A673 (cell line): ENCODE data around the gene SMOC2.
A peak's percentile ranks its signal among the peaks of the same experiment; 100 is the strongest.

Source experiments
- EZH2 ChIP-seq: fragments of 200-600 bp; sonication (generic); IDR thresholded peaks from 2 replicates; pipeline ENCODE4 v1.6.1; 2017; ENCODE audit warnings: borderline replicate concordance, low read depth, mild to moderate bottlenecking, mixed read lengths, antibody characterized with exemption, low read length; ENCODE audit not compliant: poor library complexity, severe bottlenecking
- TF ChIP-seq, protein P1 (sequence below): fragments of 300-800, 200-600 bp; sonication (generic); conservative IDR thresholded peaks from 2 replicates; pipeline ENCODE4 v1.5.1; 2017; ENCODE audit warnings: low read depth, mild to moderate bottlenecking, antibody characterized with exemption, low read length, moderate library complexity, mixed read lengths

DNA sequence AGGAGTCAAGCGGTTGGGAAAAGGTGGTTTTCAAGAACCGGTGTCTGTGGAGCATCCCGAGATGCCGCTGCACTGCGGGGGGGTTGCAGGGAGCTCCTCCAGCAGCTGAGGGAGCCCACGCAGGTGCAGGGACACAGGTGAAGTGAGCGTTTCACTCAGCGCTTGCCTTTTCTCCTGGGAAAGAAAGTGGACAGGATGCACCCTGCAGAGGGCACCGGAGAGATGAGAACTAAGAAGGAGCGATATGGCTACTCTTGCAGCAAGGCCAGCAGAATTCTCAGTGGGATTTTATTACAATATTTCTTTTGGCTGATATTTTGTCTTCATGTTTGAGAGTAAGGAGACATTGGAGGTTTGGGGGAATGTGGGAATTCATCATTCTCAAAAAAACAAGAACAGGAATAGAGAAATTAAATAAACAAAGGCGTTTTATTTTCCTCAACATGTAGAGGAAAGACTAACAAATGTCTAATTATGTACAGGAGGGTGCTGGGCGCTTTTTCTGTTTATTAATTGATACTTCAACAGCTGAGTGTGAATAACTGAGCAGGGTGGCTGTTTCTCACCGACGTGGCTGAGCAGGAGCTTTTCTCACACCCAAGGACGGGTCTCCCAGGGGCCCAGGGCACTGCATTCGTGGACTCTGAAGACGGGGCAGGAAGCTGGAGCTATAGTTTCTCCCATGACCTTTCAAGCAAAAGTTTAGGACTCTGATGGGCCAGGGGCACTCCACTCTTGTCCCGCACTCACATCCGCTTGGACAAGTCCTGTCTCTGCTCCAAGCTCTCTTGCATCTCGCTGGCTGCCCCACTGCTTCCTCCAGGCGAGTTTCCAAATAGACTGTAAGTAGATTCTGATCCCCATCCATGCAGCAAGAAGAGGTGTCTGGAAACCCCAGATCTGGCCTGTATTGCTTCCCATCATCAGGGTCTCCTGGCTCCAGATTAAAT is 176.1 kb downstream of the SMOC2 start:
- TF ChIP-seq, protein P1, sequence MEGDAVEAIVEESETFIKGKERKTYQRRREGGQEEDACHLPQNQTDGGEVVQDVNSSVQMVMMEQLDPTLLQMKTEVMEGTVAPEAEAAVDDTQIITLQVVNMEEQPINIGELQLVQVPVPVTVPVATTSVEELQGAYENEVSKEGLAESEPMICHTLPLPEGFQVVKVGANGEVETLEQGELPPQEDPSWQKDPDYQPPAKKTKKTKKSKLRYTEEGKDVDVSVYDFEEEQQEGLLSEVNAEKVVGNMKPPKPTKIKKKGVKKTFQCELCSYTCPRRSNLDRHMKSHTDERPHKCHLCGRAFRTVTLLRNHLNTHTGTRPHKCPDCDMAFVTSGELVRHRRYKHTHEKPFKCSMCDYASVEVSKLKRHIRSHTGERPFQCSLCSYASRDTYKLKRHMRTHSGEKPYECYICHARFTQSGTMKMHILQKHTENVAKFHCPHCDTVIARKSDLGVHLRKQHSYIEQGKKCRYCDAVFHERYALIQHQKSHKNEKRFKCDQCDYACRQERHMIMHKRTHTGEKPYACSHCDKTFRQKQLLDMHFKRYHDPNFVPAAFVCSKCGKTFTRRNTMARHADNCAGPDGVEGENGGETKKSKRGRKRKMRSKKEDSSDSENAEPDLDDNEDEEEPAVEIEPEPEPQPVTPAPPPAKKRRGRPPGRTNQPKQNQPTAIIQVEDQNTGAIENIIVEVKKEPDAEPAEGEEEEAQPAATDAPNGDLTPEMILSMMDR, result 0 out of 2 replicates have a peak, but pooled peaks have one; percentile 15
- no peak for TF ChIP-seq EZH2
